Measurements from ENCODE around the gene PBX1.

GRCh38 chr1:164863056-164863455 lies 304.1 kb downstream of the PBX1 start:
- TF ChIP-seq, protein P1, sequence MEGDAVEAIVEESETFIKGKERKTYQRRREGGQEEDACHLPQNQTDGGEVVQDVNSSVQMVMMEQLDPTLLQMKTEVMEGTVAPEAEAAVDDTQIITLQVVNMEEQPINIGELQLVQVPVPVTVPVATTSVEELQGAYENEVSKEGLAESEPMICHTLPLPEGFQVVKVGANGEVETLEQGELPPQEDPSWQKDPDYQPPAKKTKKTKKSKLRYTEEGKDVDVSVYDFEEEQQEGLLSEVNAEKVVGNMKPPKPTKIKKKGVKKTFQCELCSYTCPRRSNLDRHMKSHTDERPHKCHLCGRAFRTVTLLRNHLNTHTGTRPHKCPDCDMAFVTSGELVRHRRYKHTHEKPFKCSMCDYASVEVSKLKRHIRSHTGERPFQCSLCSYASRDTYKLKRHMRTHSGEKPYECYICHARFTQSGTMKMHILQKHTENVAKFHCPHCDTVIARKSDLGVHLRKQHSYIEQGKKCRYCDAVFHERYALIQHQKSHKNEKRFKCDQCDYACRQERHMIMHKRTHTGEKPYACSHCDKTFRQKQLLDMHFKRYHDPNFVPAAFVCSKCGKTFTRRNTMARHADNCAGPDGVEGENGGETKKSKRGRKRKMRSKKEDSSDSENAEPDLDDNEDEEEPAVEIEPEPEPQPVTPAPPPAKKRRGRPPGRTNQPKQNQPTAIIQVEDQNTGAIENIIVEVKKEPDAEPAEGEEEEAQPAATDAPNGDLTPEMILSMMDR (IDR thresholded peaks at IDR 0.05; ENCODE audit: borderline replicate concordance, extremely low read depth, low read length, poor library complexity, severe bottlenecking), result no peak
- TF ChIP-seq EZH2 (IDR thresholded peaks at IDR 0.05; ENCODE audit: borderline replicate concordance, low read depth, low read length, severe bottlenecking), result no peak

Data from DND-41 (cell line).